ENCODE results near the gene ZNF709.
"Not testable (repeated sequence)": the region's sequence is repeated elsewhere in the genome, so short reads cannot be mapped to it uniquely, and the experiment has no call there.

Gene ZNF709

GRCh38 chr19:12481781-12482508, 2.7 kb downstream of the ZNF709 start:
- no peaks in the 10 kb centered on the region for H3K9me3 ChIP-seq (ENCODE audit: insufficient read depth, low read length)
- DNase-seq (ENCODE audit: low read depth, low spot score): no peak
- no peak overlapping the region for H3K9ac ChIP-seq (ENCODE audit: insufficient read length, low read depth)
- peaks cover 7% of the 10 kb centered on the region for H3K27me3 ChIP-seq (ENCODE audit: insufficient read depth, insufficient read length)
- H3K4me3 ChIP-seq (ENCODE audit: insufficient read length, low read depth): no peak overlapping the region
- no peaks in the 10 kb centered on the region for H3K36me3 ChIP-seq (ENCODE audit: insufficient read depth, insufficient read length, low read length)
- no peaks in the 10 kb centered on the region for H3K4me1 ChIP-seq (ENCODE audit: insufficient read depth, insufficient read length)
- TF ChIP-seq YY1 (IDR thresholded peaks at IDR 0.05; ENCODE audit: insufficient read depth, insufficient read length) (no peak), SUZ12 (IDR thresholded peaks at IDR 0.05; ENCODE audit: extremely low read depth, insufficient read depth, insufficient read length) (no peak), ZNF274 (IDR thresholded peaks at IDR 0.05; ENCODE audit: low read depth, low read length) (no peak)

- H3K9me3 ChIP-seq (ENCODE audit: insufficient read depth, low read length): peaks cover 11% of the 10 kb centered on the region; the same call in 1 of the 2 replicates
- no peaks in the 10 kb centered on the region for H3K4me1 ChIP-seq (ENCODE audit: insufficient read depth, insufficient read length)
- no peak overlapping the region for H3K4me3 ChIP-seq (ENCODE audit: insufficient read length, low read depth)
- H3K27me3 ChIP-seq (ENCODE audit: insufficient read depth, insufficient read length): no peaks in the 10 kb centered on the region
- H3K36me3 ChIP-seq (ENCODE audit: insufficient read depth, insufficient read length, low read length): no peaks in the 10 kb centered on the region
- no peak overlapping the region for H3K9ac ChIP-seq (ENCODE audit: insufficient read length, low read depth)
- no peak for TF ChIP-seq ZNF274 (IDR thresholded peaks at IDR 0.05; ENCODE audit: low read depth, low read length)
- TF ChIP-seq SUZ12 (IDR thresholded peaks at IDR 0.05; ENCODE audit: extremely low read depth, insufficient read depth, insufficient read length): no peak
- TF ChIP-seq YY1 (IDR thresholded peaks at IDR 0.05; ENCODE audit: insufficient read depth, insufficient read length): no peak
- DNase-seq (ENCODE audit: low read depth, low spot score): no peak
Measured at GRCh38 chr19:12478234-12478941, 6.2 kb downstream of the ZNF709 start.

- not testable (repeated sequence) for H3K4me1 ChIP-seq (ENCODE audit: insufficient read depth, insufficient read length); DNase-seq (ENCODE audit: low read depth, low spot score); H3K4me3 ChIP-seq (ENCODE audit: insufficient read length, low read depth); H3K9ac ChIP-seq (ENCODE audit: insufficient read length, low read depth); H3K27me3 ChIP-seq (ENCODE audit: insufficient read depth, insufficient read length)
- Histone ChIP-seq H3K9me3 (ENCODE audit: insufficient read depth, low read length) (peaks cover 75% of the 10 kb centered on the region), H3K36me3 (ENCODE audit: insufficient read depth, insufficient read length, low read length) (peaks cover 13% of the 10 kb centered on the region)
Measured at GRCh38 chr19:12467651-12468050, 17.0 kb downstream of the ZNF709 start.

GRCh38 chr19:12465211-12465610, 19.4 kb downstream of the ZNF709 start:
- Histone ChIP-seq H3K4me1 (ENCODE audit: insufficient read depth, insufficient read length) (no peaks in the 10 kb centered on the region), H3K27me3 (ENCODE audit: insufficient read depth, insufficient read length) (no peaks in the 10 kb centered on the region), H3K9ac (ENCODE audit: insufficient read length, low read depth) (no peak overlapping the region), H3K9me3 (ENCODE audit: insufficient read depth, low read length) (peaks cover 78% of the 10 kb centered on the region), H3K36me3 (ENCODE audit: insufficient read depth, insufficient read length, low read length) (peaks cover 13% of the 10 kb centered on the region), H3K4me3 (ENCODE audit: insufficient read length, low read depth) (no peak overlapping the region)
- TF ChIP-seq YY1 (IDR thresholded peaks at IDR 0.05; ENCODE audit: insufficient read depth, insufficient read length): no peak
- TF ChIP-seq ZNF274 (IDR thresholded peaks at IDR 0.05; ENCODE audit: low read depth, low read length): peak; percentile 69; the same call in 1 of the 2 replicates
- no peak for TF ChIP-seq SUZ12 (IDR thresholded peaks at IDR 0.05; ENCODE audit: extremely low read depth, insufficient read depth, insufficient read length)
- DNase-seq (ENCODE audit: low read depth, low spot score): no peak

- peak; percentile 40; the same call in 1 of the 2 replicates for TF ChIP-seq ZNF274 (IDR thresholded peaks at IDR 0.05; ENCODE audit: low read depth, low read length)
- TF ChIP-seq YY1 (IDR thresholded peaks at IDR 0.05; ENCODE audit: insufficient read depth, insufficient read length): no peak
- H3K36me3 ChIP-seq (ENCODE audit: insufficient read depth, insufficient read length, low read length): peaks cover 13% of the 10 kb centered on the region
Measured at GRCh38 chr19:12464769-12465168, 19.8 kb downstream of the ZNF709 start.

GRCh38 chr19:12464139-12464538, 20.5 kb downstream of the ZNF709 start:
- Histone ChIP-seq H3K9me3 (ENCODE audit: insufficient read depth, low read length) (peaks cover 68% of the 10 kb centered on the region), H3K36me3 (ENCODE audit: insufficient read depth, insufficient read length, low read length) (peaks cover 13% of the 10 kb centered on the region)
- H3K4me3 ChIP-seq (ENCODE audit: insufficient read length, low read depth): not testable (repeated sequence)

More at GRCh38 chr19:12464769-12465168, 19.8 kb downstream of the ZNF709 start:
- Histone ChIP-seq H3K9me3 (ENCODE audit: insufficient read depth, low read length) (peaks cover 74% of the 10 kb centered on the region), H3K4me3 (ENCODE audit: insufficient read length, low read depth) (no peak overlapping the region), H3K27me3 (ENCODE audit: insufficient read depth, insufficient read length) (no peaks in the 10 kb centered on the region), H3K9ac (ENCODE audit: insufficient read length, low read depth) (no peak overlapping the region), H3K4me1 (ENCODE audit: insufficient read depth, insufficient read length) (no peaks in the 10 kb centered on the region)
- DNase-seq (ENCODE audit: low read depth, low spot score): no peak

GRCh38 chr19:12453495-12453894, 31.1 kb downstream of the ZNF709 start:
- Histone ChIP-seq H3K27me3 (ENCODE audit: insufficient read depth, insufficient read length) (no peaks in the 10 kb centered on the region), H3K9ac (ENCODE audit: insufficient read length, low read depth) (no peak overlapping the region), H3K36me3 (ENCODE audit: insufficient read depth, insufficient read length, low read length) (no peaks in the 10 kb centered on the region), H3K9me3 (ENCODE audit: insufficient read depth, low read length) (peaks cover 27% of the 10 kb centered on the region), H3K4me1 (ENCODE audit: insufficient read depth, insufficient read length) (no peaks in the 10 kb centered on the region), H3K4me3 (ENCODE audit: insufficient read length, low read depth) (no peak overlapping the region)
- DNase-seq (ENCODE audit: low read depth, low spot score): no peak
- TF ChIP-seq YY1 (IDR thresholded peaks at IDR 0.05; ENCODE audit: insufficient read depth, insufficient read length) (no peak), ZNF274 (IDR thresholded peaks at IDR 0.05; ENCODE audit: low read depth, low read length) (no peak), SUZ12 (IDR thresholded peaks at IDR 0.05; ENCODE audit: extremely low read depth, insufficient read depth, insufficient read length) (no peak)

More at GRCh38 chr19:12464139-12464538, 20.5 kb downstream of the ZNF709 start:
- DNase-seq (ENCODE audit: low read depth, low spot score); H3K27me3 ChIP-seq (ENCODE audit: insufficient read depth, insufficient read length); H3K4me1 ChIP-seq (ENCODE audit: insufficient read depth, insufficient read length); H3K9ac ChIP-seq (ENCODE audit: insufficient read length, low read depth): not testable (repeated sequence)
- TF ChIP-seq ZNF274 (IDR thresholded peaks at IDR 0.05; ENCODE audit: low read depth, low read length): peak; percentile 79
